ENCODE measurements around the gene BLMH. TPM values are rescaled to one million over a fixed set of nuclear protein-coding genes. Genes with fewer than 3 reads are reported as not detected.

Gene BLMH, protein sequence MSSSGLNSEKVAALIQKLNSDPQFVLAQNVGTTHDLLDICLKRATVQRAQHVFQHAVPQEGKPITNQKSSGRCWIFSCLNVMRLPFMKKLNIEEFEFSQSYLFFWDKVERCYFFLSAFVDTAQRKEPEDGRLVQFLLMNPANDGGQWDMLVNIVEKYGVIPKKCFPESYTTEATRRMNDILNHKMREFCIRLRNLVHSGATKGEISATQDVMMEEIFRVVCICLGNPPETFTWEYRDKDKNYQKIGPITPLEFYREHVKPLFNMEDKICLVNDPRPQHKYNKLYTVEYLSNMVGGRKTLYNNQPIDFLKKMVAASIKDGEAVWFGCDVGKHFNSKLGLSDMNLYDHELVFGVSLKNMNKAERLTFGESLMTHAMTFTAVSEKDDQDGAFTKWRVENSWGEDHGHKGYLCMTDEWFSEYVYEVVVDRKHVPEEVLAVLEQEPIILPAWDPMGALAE
- 10 to 100 TPM; 13.5 to 32.1 (median 20.4) TPM for total RNA-seq

- 0% methylated on average over 52 of the region's 89 CpGs; no CpG with 5 or more reads in 1 of the 2 donors for WGBS, 2 donors (ENCODE audit: low coverage in 1 of 2)
- H3K4me3 ChIP-seq = peak within 1 kb of the TSS; percentile 87 to 99 (median 94)
- H3K27ac ChIP-seq = peak within 1 kb of the TSS; percentile 76 to 83 (median 82)
- TF ChIP-seq CTCF (IDR thresholded peaks at IDR 0.05) = no peak
- peak; percentile 31 for TF ChIP-seq POLR2A (IDR thresholded peaks at IDR 0.05)
- no peak for TF ChIP-seq EP300 (IDR thresholded peaks at IDR 0.05; ENCODE audit: low read depth)
- TF ChIP-seq POLR2AphosphoS5 (IDR thresholded peaks at IDR 0.05) = peak; percentile 9 to 38 (median 27)
- H3K27me3 ChIP-seq = no peaks in the 10 kb centered on the region
- no peaks in the 10 kb centered on the region for H3K9me3 ChIP-seq
- peak; percentile 84 for DNase-seq
- peaks cover 9 to 13% (median 10%) of the 10 kb centered on the region in 4 donors for H3K4me1 ChIP-seq
- H3K36me3 ChIP-seq = peaks cover 0 to 16% (median 9%) of the 10 kb centered on the region in 4 donors
- in situ Hi-C loops (cut with MboI; ENCODE audit: low pct_ligation_motif_present in 1 of 4, low pct_unique_long_range_greater_than_20kb in 1 of 4, low sequenced_read_pairs in 3 of 4) (no loop called here), intact Hi-C loops (cut with DNase I; ENCODE audit: low total_unique reads) (no loop called here)
These were observed at the start of gene BLMH for GRCh38 chr17:30291543-30292285. Gene BLMH (minus strand): TSS chr17:30291944. CDS start chr17:30291819, 125 bp downstream.

- peaks cover 4 to 51% (median 33%) of the 10 kb centered on the region in 4 donors for H3K4me1 ChIP-seq
- no peaks in the 10 kb centered on the region for H3K27me3 ChIP-seq
- no peaks in the 10 kb centered on the region for H3K36me3 ChIP-seq
- H3K27ac ChIP-seq = peak overlapping the region; percentile 42 to 60 (median 54)
- in situ Hi-C loops (cut with MboI; ENCODE audit: low pct_ligation_motif_present in 1 of 4, low pct_unique_long_range_greater_than_20kb in 1 of 4, low sequenced_read_pairs in 3 of 4) = loop anchor here in 2 of 4 donors (25.0 kb wide), 1 partner anchor 229 kb away; the partner anchor contains the start of gene NSRP1 (in 2 of the 2)
- WGBS, 2 donors (ENCODE audit: low coverage in 1 of 2) = 48 to 68% methylated on average over 5 to 6 of the region's 6 CpGs
- DNase-seq = no peak
- no peak for TF ChIP-seq POLR2A (IDR thresholded peaks at IDR 0.05)
- TF ChIP-seq EP300 (IDR thresholded peaks at IDR 0.05; ENCODE audit: low read depth) = no peak
- no peak for TF ChIP-seq CTCF (IDR thresholded peaks at IDR 0.05)
- no peak overlapping the region for H3K4me3 ChIP-seq
- intact Hi-C loops (cut with DNase I; ENCODE audit: low total_unique reads) = no loop called here
- no peaks in the 10 kb centered on the region for H3K9me3 ChIP-seq
These were observed 49.1 kb upstream of the BLMH start for GRCh38 chr17:30340801-30341356.

- 80 to 86% methylated on average over 1 to 2 of the region's 2 CpGs for WGBS, 2 donors (ENCODE audit: low coverage in 1 of 2)
- no peak for TF ChIP-seq POLR2AphosphoS5 (IDR thresholded peaks at IDR 0.05)
- TF ChIP-seq CTCF (IDR thresholded peaks at IDR 0.05) = no peak
- no peak for TF ChIP-seq POLR2A (IDR thresholded peaks at IDR 0.05)
- TF ChIP-seq EP300 (IDR thresholded peaks at IDR 0.05; ENCODE audit: low read depth) = no peak
- Histone ChIP-seq H3K4me1 (peaks cover 4 to 33% (median 22%) of the 10 kb centered on the region in 4 donors), H3K36me3 (no peaks in the 10 kb centered on the region), H3K27ac (no peak overlapping the region), H3K4me3 (no peak overlapping the region), H3K9me3 (no peaks in the 10 kb centered on the region), H3K27me3 (no peaks in the 10 kb centered on the region)
- DNase-seq = no peak
- intact Hi-C loops (cut with DNase I; ENCODE audit: low total_unique reads) (no loop called here), in situ Hi-C loops (cut with MboI; ENCODE audit: low pct_ligation_motif_present in 1 of 4, low pct_unique_long_range_greater_than_20kb in 1 of 4, low sequenced_read_pairs in 3 of 4) (loop anchor here in 3 of 4 donors (5.0 to 25.0 kb wide), 2 partner anchors 212 to 227 kb away; partner anchors contain the start of gene NSRP1 (in 2 of the 3))
These were observed 47.3 kb upstream of the BLMH start for GRCh38 chr17:30339086-30339485.

Data from transverse colon (tissue), 4 donors.